GM12878 (cell line): Measurements from ENCODE around the gene TERF2IP. TPM values are rescaled to one million over a fixed set of nuclear protein-coding genes. Genes with fewer than 3 reads are reported as not detected.

Source experiments
- ATAC-seq: fragments of 200-7000 bp; cut with Tn5 transposase; 3 replicates; pipeline ENCODE4 v1.9.1; 2020; ENCODE audit warnings: mild to moderate bottlenecking, moderate library complexity
- BruUV-seq: library from RNA; stranded (reverse); fragments of 400-500 nt; replicated peaks from 2 replicates; lab custom pipeline; 2021; lab: Mats Ljungman, UMichigan
- CTCF ChIA-PET: fragments of 300-600 bp; sonication (Branson Sonifier 250); formaldehyde crosslinking; extraction: SDS; loops from one replicate; lab custom pipeline; 2021; ENCODE audit warnings: inconsistent platforms; lab: Yijun Ruan, JAX
- POLR2A ChIA-PET: fragments of 350-600 bp; formaldehyde crosslinking; extraction: SDS; loops from one replicate; lab custom pipeline; 2021; ENCODE audit warnings: inconsistent platforms; lab: Charles Lee
- RAD21 ChIA-PET: fragments of 300-600 bp; sonication (Branson Sonifier 250); formaldehyde crosslinking; loops from one replicate; lab custom pipeline; 2023; ENCODE audit warnings: antibody characterized with exemption; ENCODE audit not compliant: unreplicated experiment; lab: Charles Lee
- SMC1A ChIA-PET: fragments of 300-600 bp; sonication (Branson Sonifier 250); formaldehyde crosslinking; loops from one replicate; lab custom pipeline; 2023; ENCODE audit not compliant: unreplicated experiment, uncharacterized antibody; lab: Charles Lee
- DNase-seq: peaks from one replicate; pipeline ENCODE4 v3.0.0-alpha.2; 2011; ENCODE audit warnings: low read depth, low spot score
- FAIRE-seq: peaks from 3 replicates; lab custom pipeline; 2011; peaks lifted over from hg19 to GRCh38; lab: Jason Lieb, UNC
- H2AFZ ChIP-seq: 2 replicates; pipeline ENCODE4 v1.6.0; 2011; ENCODE audit warnings: low read depth, low read length, control low read depth; ENCODE audit not compliant: control insufficient read depth
- H3K27ac ChIP-seq: 2 replicates; pipeline ENCODE4 v1.5.1; 2011; ENCODE audit warnings: control low read depth; ENCODE audit not compliant: control insufficient read depth, insufficient read depth
- H3K27me3 ChIP-seq, 2 experiments: replicated peaks in 1 of 2; 2 replicates each; pipeline versions ENCODE4 v1.6.0 to v1.6.1; 2011; ENCODE audit warnings: low read length in 1 of 2; ENCODE audit not compliant: control insufficient read depth in 2 of 2, insufficient read depth in 2 of 2
- H3K36me3 ChIP-seq, 2 experiments: 2 replicates each; pipeline ENCODE4 v1.5.1; 2011; ENCODE audit warnings: low read length in 1 of 2; ENCODE audit not compliant: control insufficient read depth in 2 of 2, insufficient read depth in 2 of 2
- H3K4me1 ChIP-seq: 2 replicates; pipeline ENCODE4 v1.6.1; 2011; ENCODE audit warnings: mild to moderate bottlenecking, low read length, moderate library complexity, mixed read lengths; ENCODE audit not compliant: control insufficient read depth, insufficient read depth
- H3K4me2 ChIP-seq: 2 replicates; pipeline ENCODE4 v1.6.0; 2011; ENCODE audit warnings: control low read depth; ENCODE audit not compliant: control insufficient read depth, insufficient read depth
- H3K4me3 ChIP-seq: fragments of 200-600 bp; sonication (generic); 2 replicates; pipeline ENCODE4 v1.5.1; 2016
- H3K79me2 ChIP-seq: 2 replicates; pipeline ENCODE4 v1.6.0; 2011; ENCODE audit warnings: low read length; ENCODE audit not compliant: control insufficient read depth, insufficient read depth
- H3K9ac ChIP-seq: 2 replicates; pipeline ENCODE4 v1.8.0; 2011; ENCODE audit warnings: low read length, control low read depth, mixed read lengths; ENCODE audit not compliant: control insufficient read depth, insufficient read depth
- H3K9me3 ChIP-seq: replicated peaks from 3 replicates; pipeline ENCODE4 v1.5.1; 2011; ENCODE audit warnings: mild to moderate bottlenecking, low read length; ENCODE audit not compliant: control insufficient read depth, insufficient read depth
- H4K20me1 ChIP-seq: 2 replicates; pipeline ENCODE4 v1.6.0; 2011; ENCODE audit not compliant: control insufficient read depth, insufficient read depth
- PAX8 ChIP-seq: fragments of 450-650 bp; IDR thresholded peaks from 2 replicates; pipeline ENCODE4 v1.6.1; 2017; ENCODE audit warnings: mild to moderate bottlenecking, moderate library complexity
- PML ChIP-seq: IDR thresholded peaks from 2 replicates; pipeline ENCODE4 v1.6.1; 2012; ENCODE audit warnings: low read length, inconsistent platforms
- WRNIP1 ChIP-seq: IDR thresholded peaks from 2 replicates; pipeline ENCODE4 v1.6.1; 2011; ENCODE audit warnings: low read depth, low read length, improper control_type of control experiment, borderline replicate concordance
- ZBTB4 ChIP-seq: fragments of 450-650 bp; formaldehyde crosslinking; IDR thresholded peaks from 2 replicates; pipeline ENCODE4 v1.4.0; 2022; ENCODE audit warnings: mild to moderate bottlenecking, moderate library complexity
- WGBS: methylation state at CpG from one replicate; pipeline ENCODE4 v1.1.6; 2016; ENCODE audit warnings: low lambda C conversion rate; ENCODE audit not compliant: insufficient replicate concordance, insufficient coverage; ENCODE audit errors: missing lambda C conversion rate; 5-methylcytosine and 5-hydroxymethylcytosine counted together
- in situ Hi-C: fragments of 300-500 bp; cut with MboI; formaldehyde crosslinking; loops from 9 replicates; pipeline ENCODE4 v1.14.3; 2018; ENCODE audit warnings: mixed read lengths
- intact Hi-C: fragments of 100-400 bp; cut with micrococcal nuclease; formaldehyde crosslinking; loops from one replicate; pipeline ENCODE4 v1.14.2; 2022; ENCODE audit not compliant: unreplicated experiment
- polyA plus RNA-seq, 11 experiments: library from polyadenylated mRNA; depleted of rRNA in 4 of 11; unstranded in 6 of 11; stranded (reverse) in 5 of 11; fragments of >200 nt; fragmentation: Nextera tagmentation in 4 of 11; fragmentation: Illumina TruSeq in 1 of 11; extraction: Ambion mirVana in 4 of 11; extraction: Trizol in 1 of 11; gene quantifications; 1 replicate in 1 of 11; 2 replicates in 10 of 11; pipeline versions ENCODE4 v1.2.1 to v1.2.3, GENCODE V29; 2011 to 2016; ENCODE audit warnings: inconsistent platforms in 2 of 11, missing spikeins in 2 of 11, low read depth in 1 of 11
- total RNA-seq, 4 experiments: library from RNA; depleted of rRNA in 3 of 4; stranded (reverse); fragments of >200 nt in 3 of 4; fragmentation: Illumina TruSeq in 1 of 4; extraction: Trizol in 1 of 4; gene quantifications; 2 replicates each; pipeline versions ENCODE4 v1.2.1 to v1.2.3, GENCODE V29; 2013 to 2021

The TERF2IP gene
- total and polyA plus RNA-seq, 10 of the 15 experiments (the other 5 are each of a cell fraction or from before 2014, with no cell fraction given), result 19.6 to 93.1 (median 54.4) TPM

GRCh38 chr16:75660726-75661302 lies 13.2 kb downstream of the TERF2IP start:
- BruUV-seq, result no TSS peak
- no peaks in the 10 kb centered on the region; the same call in 2 of the 3 replicates for H3K9me3 ChIP-seq
- ATAC-seq, result no peak
- ChIA-PET CTCF (interaction anchor here (1.2 kb wide), 2 partner anchors 11 to 12 kb away, joined by 3 read pairs; no protein-coding TSS in a partner anchor), POLR2A (no interaction called here), SMC1A (no interaction called here), RAD21 (no interaction called here)
- FAIRE-seq, result no peak
- H3K79me2 ChIP-seq, result no peaks in the 10 kb centered on the region
- 71% methylated on average over 4 of the region's 4 CpGs for WGBS
- no peak overlapping the region for H3K27ac ChIP-seq
- no peak overlapping the region for H3K4me2 ChIP-seq
- intact Hi-C loops (no loop called here), in situ Hi-C loops (no loop called here)
- H3K4me3 ChIP-seq, result no peak overlapping the region
- no peaks in the 10 kb centered on the region for H3K27me3 ChIP-seq
- H2AFZ ChIP-seq, result no peak overlapping the region
- DNase-seq, result no peak
- no peaks in the 10 kb centered on the region for H4K20me1 ChIP-seq
- TF ChIP-seq PAX8 (no peak), WRNIP1 (no peak), ZBTB4 (CRISPR knock-in tag) (no peak), PML (no peak)
- peaks cover 8 to 21% of the 10 kb centered on the region in 2 experiments; a peak in 3 of 4 replicates for H3K36me3 ChIP-seq
- H3K4me1 ChIP-seq, result no peaks in the 10 kb centered on the region
- no peak overlapping the region for H3K9ac ChIP-seq
